TTC549 (cell line): ENCODE results near the gene SEMA3E.
"Not testable (repeated sequence)": the region's sequence is repeated elsewhere in the genome, so short reads cannot be mapped to it uniquely, and the experiment has no call there.

ENCODE experiments used
- FAIRE-seq: peaks from 2 replicates; lab custom pipeline; 2012; peaks lifted over from hg19 to GRCh38; lab: Jason Lieb, UNC

SEMA3E gene

DNA sequence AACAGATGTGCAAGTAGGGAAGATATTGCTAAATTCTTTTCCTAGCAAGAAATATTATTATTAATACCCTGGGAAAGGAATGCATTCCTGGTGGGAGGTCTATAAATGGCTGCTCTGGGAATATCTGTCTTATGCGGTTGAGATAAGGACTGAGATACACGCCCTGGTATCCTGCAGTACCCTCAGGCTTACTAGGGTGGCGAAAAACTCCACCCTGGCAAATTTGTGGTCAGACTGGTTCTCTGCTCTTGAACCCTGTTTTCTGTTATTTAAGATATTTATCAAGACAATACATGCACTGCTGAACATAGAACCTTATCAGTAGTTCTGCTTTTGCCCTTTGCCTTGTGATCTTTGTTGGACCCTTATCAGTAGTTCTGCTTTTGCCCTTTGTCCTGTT, 96.4 kb downstream of the SEMA3E start:
- not testable (repeated sequence) for FAIRE-seq

DNA sequence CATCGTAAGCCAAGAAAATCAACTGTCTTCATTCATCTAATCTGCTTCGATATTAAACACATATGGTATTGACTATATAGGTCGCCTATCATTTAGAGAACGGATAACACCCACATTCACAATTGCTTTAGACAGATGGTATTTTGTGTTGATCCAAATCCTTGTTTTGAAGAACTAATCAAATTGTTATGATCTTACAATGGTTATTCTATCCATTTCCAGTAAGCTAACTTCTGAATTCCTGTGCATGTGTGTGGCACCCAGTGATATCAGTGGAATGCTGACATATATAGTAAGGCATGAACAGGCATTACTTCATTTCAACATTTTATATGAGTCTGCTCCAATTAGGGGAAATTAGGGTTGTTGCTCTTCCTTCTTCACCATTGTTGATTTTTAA, 98.8 kb downstream of the SEMA3E start:
- FAIRE-seq, result no peak

- no peak for FAIRE-seq
Observed at GRCh38 chr7:83548250-83548649, 100.7 kb downstream of the SEMA3E start.

- FAIRE-seq, result no peak
Observed at GRCh38 chr7:83547526-83547925, 101.4 kb downstream of the SEMA3E start.

GRCh38 chr7:83546586-83546985, 102.4 kb downstream of the SEMA3E start:
- no peak for FAIRE-seq

DNA sequence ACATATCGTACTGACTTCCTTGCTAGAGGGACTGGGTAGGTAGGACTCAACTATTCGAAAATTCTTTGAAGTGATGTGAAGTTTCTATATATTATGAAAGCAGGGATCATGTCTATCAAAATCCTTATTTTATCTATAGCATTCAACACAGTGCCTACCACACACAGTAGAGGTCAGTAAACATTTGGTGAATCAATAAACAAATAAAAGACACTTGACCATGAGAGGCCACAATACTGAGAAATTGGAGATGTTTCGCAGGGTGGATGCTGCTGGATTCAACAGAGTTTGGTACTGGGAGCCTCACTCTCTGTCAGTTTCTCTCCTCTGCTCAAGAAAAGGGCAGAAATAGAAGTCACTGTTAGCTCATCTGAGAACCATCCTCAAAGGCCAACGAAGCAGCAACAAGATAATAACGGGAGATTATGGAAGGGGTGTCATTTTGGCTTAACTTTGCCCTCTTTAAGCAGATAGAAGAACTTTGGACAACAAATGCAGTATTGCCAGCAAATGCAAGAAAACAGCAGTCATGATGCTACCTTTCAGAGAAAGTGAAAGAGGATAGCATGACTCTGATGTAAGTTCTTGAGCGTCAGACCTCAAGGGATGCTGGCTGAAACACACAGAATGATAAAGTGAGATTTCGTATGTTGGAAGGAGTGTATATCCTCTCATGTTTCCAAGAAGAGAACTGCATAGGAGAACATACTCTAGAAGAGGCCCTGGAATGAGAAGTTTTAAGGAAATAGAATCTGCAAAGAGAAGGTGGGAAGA, 107.6 kb downstream of the SEMA3E start:
- FAIRE-seq, result no peak

GRCh38 chr7:83534488-83534887, 114.5 kb downstream of the SEMA3E start:
- no peak for FAIRE-seq

DNA sequence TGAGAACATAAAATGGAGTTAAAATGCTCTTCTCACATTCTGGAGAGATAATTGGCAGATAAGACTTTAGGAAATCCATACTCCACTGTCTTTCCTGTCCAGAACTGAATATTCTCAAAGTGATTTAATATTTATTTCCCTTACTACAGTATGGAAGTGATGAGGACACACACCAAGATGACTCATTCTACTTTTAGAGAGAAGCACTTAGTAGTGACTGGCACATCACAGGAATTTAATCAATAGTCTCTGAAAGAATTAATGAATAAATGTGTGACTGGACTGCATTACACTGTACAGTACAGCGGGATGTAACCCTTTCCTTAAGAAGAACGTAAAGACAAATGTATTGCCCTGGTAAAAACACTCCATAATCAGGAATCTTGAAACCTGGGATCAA, 116.7 kb downstream of the SEMA3E start:
- FAIRE-seq, result no peak

- FAIRE-seq, result no peak
Observed at GRCh38 chr7:83531766-83532165, 117.2 kb downstream of the SEMA3E start.

- FAIRE-seq, result no peak
Observed at GRCh38 chr7:83528925-83529423, 120.0 kb downstream of the SEMA3E start.

- FAIRE-seq, result no peak
Observed at GRCh38 chr7:83524277-83525075, 124.5 kb downstream of the SEMA3E start.

- no peak for FAIRE-seq
Observed at GRCh38 chr7:83520726-83521125, 128.2 kb downstream of the SEMA3E start.

GRCh38 chr7:83519240-83519639, 129.7 kb downstream of the SEMA3E start:
- no peak for FAIRE-seq

- no peak for FAIRE-seq
Observed at GRCh38 chr7:83517035-83517700, 131.8 kb downstream of the SEMA3E start.

DNA sequence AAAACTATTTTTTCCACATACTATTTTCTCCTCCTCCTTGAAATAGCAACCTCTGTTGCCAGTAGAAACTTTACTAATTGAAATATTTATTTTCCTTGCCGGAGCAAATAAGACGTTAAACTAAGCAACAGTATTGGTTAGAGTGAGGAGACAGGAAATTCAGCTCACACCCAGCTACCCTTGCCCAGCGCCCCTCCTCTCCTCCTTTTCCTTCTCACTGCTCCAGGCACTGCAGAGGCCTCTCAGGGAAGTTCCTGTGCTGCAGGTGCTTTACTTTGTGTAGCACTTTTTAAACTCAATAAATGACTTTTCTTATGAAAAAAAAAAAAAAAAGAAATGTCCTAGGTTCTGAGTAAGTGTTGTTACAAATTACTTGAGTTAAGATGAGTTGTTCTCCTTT, 134.0 kb downstream of the SEMA3E start:
- no peak for FAIRE-seq

- FAIRE-seq, result no peak
Observed at GRCh38 chr7:83509255-83510021, 139.5 kb downstream of the SEMA3E start.

- no peak for FAIRE-seq
Observed at GRCh38 chr7:83504330-83504729, 144.6 kb downstream of the SEMA3E start.

GRCh38 chr7:83502636-83503035, 146.3 kb downstream of the SEMA3E start:
- FAIRE-seq, result no peak

DNA sequence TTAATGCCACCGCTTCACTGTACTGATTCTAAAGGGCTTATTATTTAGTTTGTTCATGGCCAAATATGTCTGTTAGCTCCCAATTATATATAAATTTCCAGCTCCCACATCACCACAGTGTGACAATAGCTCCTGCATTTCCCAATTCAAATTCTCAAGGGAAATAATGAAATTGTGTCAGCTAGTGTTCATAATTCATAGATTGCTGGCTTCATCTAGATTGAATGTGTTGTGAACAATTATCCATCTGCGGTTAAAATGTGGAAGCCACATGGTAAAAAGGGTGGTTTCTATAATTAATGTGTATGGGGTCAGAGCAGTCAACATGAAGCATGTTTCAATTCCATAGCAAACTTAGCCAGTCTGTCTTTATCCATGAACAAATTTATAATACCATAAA, 154.3 kb downstream of the SEMA3E start:
- FAIRE-seq, result no peak

DNA sequence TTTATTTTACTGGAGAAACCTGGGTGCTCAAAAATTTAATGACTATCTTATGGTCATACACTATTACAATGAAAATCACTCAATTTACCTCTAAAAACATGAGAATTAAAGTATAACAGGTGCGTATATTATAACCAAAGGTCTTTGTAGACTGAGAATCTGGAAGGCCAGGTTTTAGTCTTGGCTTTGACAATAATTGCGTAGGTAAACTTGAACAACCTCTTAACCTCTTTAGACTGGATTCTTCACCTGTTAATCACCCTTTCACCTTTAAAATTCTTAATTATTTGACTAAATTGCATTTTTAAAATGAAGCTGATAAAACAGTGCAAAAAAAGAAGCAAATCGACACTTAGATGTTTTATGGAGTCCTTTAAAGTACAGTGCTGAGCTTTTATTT, 156.1 kb downstream of the SEMA3E start:
- no peak for FAIRE-seq

DNA sequence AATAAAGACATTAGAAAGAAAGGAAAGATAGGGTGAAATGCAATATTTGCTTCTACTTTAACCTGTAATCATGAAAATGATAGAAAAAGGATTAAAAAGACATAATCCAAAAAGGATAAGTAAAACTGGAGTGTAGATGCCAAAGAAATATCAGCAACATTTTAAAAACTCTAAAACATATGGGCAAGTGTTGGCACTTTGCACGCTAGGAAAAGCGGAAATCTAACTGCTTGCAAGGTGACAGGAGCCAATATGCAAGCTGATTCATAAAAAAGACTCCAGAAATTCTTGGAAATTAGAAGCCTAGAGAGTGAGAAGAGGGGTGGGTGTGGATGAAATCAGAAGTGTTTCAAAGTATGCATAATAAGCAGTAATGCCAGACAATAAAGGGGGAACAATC, 161.1 kb downstream of the SEMA3E start:
- no peak for FAIRE-seq

DNA sequence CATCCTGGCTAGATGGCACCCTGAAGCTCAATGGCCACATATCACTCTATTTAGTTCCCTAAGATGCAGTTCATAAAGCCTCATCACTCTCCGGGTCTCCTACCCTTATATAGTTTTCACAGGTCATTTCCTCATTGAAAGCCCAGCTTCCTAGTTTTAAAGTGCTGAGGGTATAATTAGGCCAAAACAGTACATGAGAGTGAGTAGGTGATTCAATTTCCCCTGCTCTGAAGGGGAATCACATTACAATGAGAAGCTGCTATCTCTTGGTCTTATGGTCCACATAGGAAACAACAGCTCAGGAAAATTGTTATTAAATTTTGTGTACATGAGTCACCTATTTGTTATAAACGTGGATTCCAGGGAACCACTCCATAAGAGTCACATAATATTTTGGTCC, 162.0 kb downstream of the SEMA3E start:
- FAIRE-seq, result no peak
